ENCODE results near the gene TLDC2. TPM values are rescaled to one million over a fixed set of nuclear protein-coding genes. Genes with fewer than 3 reads are reported as not detected.
A peak's percentile ranks its signal among the peaks of the same experiment; 100 is the strongest.

Gene TLDC2
- total RNA-seq, 1 donor from 2014 or later: 0.26 TPM

- no peak for TF ChIP-seq CTCF (IDR thresholded peaks at IDR 0.05; ENCODE audit: insufficient read depth, low read length, severe bottlenecking)
- no peak overlapping the region for H3K4me3 ChIP-seq (ENCODE audit: low read depth, low read length)
- DNase-seq (ENCODE audit: low read depth): no peak
- H3K27me3 ChIP-seq (ENCODE audit: control insufficient read depth, insufficient read depth, low read length): no peaks in the 10 kb centered on the region
- FAIRE-seq: no peak
- H3K36me3 ChIP-seq (ENCODE audit: control insufficient read depth, insufficient read depth, low read length): no peaks in the 10 kb centered on the region
Measured at GRCh38 chr20:36845288-36845971, 30.5 kb upstream of the TLDC2 start.

- Histone ChIP-seq H3K4me3 (ENCODE audit: low read depth, low read length) (no peak overlapping the region), H3K27me3 (ENCODE audit: control insufficient read depth, insufficient read depth, low read length) (no peaks in the 10 kb centered on the region), H3K36me3 (ENCODE audit: control insufficient read depth, insufficient read depth, low read length) (no peaks in the 10 kb centered on the region)
- DNase-seq (ENCODE audit: low read depth) (peak; percentile 83), FAIRE-seq (no peak)
- TF ChIP-seq CTCF (IDR thresholded peaks at IDR 0.05; ENCODE audit: insufficient read depth, low read length, severe bottlenecking): no peak
Measured at GRCh38 chr20:36847009-36847709, 28.8 kb upstream of the TLDC2 start.

GRCh38 chr20:36847710-36848040 lies 28.3 kb upstream of the TLDC2 start:
- no peak for TF ChIP-seq CTCF (IDR thresholded peaks at IDR 0.05; ENCODE audit: insufficient read depth, low read length, severe bottlenecking)
- Histone ChIP-seq H3K36me3 (ENCODE audit: control insufficient read depth, insufficient read depth, low read length) (no peaks in the 10 kb centered on the region), H3K4me3 (ENCODE audit: low read depth, low read length) (no peak overlapping the region), H3K27me3 (ENCODE audit: control insufficient read depth, insufficient read depth, low read length) (no peaks in the 10 kb centered on the region)
- DNase-seq (ENCODE audit: low read depth) (no peak), FAIRE-seq (no peak)

- DNase-seq (ENCODE audit: low read depth): no peak
- no peak overlapping the region for H3K4me3 ChIP-seq (ENCODE audit: low read depth, low read length)
- FAIRE-seq: no peak
- H3K36me3 ChIP-seq (ENCODE audit: control insufficient read depth, insufficient read depth, low read length): peaks cover 1% of the 10 kb centered on the region
- no peak for TF ChIP-seq CTCF (IDR thresholded peaks at IDR 0.05; ENCODE audit: insufficient read depth, low read length, severe bottlenecking)
- H3K27me3 ChIP-seq (ENCODE audit: control insufficient read depth, insufficient read depth, low read length): no peaks in the 10 kb centered on the region
Measured at GRCh38 chr20:36848078-36848660, 27.8 kb upstream of the TLDC2 start.

- FAIRE-seq (no peak), DNase-seq (ENCODE audit: low read depth) (no peak)
- no peak for TF ChIP-seq CTCF (IDR thresholded peaks at IDR 0.05; ENCODE audit: insufficient read depth, low read length, severe bottlenecking)
- Histone ChIP-seq H3K4me3 (ENCODE audit: low read depth, low read length) (no peak overlapping the region), H3K36me3 (ENCODE audit: control insufficient read depth, insufficient read depth, low read length) (peaks cover 2% of the 10 kb centered on the region), H3K27me3 (ENCODE audit: control insufficient read depth, insufficient read depth, low read length) (no peaks in the 10 kb centered on the region)
Measured at GRCh38 chr20:36848677-36849076, 27.3 kb upstream of the TLDC2 start.
